ENCODE results near the gene NHEJ1. TPM values are rescaled to one million over a fixed set of nuclear protein-coding genes. Genes with fewer than 3 reads are reported as not detected.

The NHEJ1 gene
- total RNA-seq, 1 experiment from 2014 or later = 28.4 TPM

DNA sequence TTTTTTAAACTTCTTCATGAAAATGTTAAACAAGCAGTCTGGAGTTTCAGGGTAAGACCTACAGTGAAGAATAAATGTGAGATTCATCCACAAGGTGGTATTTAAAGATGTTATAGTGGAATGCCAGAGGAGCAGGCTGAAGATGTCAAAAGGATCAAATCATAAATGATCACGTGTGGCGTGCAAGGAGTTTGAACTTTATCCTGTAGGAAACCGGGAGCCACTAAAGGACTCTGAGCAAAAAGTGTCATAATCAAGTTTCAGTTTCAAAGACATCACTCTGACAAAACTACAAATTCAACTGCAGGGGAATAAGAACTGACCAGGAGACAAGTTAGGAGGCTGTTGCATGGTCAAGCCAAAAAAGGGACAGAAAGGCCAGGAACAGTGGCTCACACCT, 19.9 kb downstream of the NHEJ1 start:
- no peak for DNase-seq (ENCODE audit: low read depth, low spot score)
- in situ Hi-C loops (cut with HindIII; ENCODE audit: low pct_unique_long_range_greater_than_20kb, low sequenced_read_pairs) = no loop called here

DNA sequence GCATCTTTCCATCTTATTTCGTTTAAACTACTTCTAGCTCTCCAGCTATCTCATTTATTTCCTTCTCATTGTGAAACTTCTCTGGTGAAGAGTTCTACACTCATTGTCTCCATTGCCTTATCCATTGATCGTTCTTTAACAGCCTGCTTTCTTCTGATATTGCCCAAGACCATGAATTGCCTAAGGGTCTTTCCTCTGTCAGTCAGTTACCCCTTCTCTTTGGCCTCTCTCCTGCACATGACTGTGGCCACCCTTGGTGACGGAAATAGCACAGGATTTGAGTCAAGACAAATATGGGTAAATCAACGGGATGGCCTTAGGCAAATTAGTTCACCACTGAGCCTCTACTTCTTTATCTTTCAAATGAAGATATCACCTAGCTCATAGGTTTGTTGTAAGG, 26.6 kb downstream of the NHEJ1 start:
- peak; percentile 79 for DNase-seq (ENCODE audit: low read depth, low spot score)
- in situ Hi-C loops (cut with HindIII; ENCODE audit: low pct_unique_long_range_greater_than_20kb, low sequenced_read_pairs) = no loop called here

DNA sequence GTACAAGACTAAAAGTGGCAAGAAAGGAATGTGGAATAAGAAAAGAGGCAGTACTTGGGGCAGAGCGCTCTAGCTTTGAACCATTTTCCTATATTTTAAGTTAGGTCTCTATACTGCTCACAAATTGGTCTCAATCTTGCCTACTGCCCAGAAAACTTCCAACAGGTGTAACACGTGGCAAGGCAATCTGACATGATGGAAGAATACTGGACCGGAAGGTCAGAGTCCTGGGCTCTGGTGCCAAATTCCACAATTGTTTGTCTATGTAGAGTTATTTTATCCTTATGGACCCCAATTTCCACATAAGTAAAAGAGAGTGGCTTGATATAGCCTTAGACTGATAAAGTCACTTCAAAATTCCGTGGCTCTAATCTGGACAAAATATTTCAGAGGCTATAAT, 28.9 kb downstream of the NHEJ1 start:
- DNase-seq (ENCODE audit: low read depth, low spot score) = no peak
- in situ Hi-C loops (cut with HindIII; ENCODE audit: low pct_unique_long_range_greater_than_20kb, low sequenced_read_pairs) = no loop called here

DNA sequence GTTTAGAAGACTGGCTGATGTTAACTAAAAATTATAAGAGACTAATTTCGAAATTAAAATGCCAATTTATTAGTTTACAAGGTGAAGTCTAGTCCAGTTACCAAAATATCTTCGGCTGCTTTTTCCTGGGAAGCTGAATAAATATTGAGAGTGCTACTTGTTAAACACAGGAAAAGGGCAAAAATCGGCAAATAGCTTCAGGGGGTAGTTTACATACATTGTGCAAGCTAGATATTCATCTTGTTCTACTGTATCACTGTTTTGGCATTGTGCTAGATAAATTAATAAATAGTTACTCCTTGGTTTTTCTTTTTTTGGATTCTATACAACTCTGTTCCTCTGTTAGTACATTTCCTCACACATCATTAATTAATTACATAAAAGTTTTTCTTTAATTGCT, 29.3 kb downstream of the NHEJ1 start:
- DNase-seq (ENCODE audit: low read depth, low spot score) = no peak
- in situ Hi-C loops (cut with HindIII; ENCODE audit: low pct_unique_long_range_greater_than_20kb, low sequenced_read_pairs) = no loop called here

DNA sequence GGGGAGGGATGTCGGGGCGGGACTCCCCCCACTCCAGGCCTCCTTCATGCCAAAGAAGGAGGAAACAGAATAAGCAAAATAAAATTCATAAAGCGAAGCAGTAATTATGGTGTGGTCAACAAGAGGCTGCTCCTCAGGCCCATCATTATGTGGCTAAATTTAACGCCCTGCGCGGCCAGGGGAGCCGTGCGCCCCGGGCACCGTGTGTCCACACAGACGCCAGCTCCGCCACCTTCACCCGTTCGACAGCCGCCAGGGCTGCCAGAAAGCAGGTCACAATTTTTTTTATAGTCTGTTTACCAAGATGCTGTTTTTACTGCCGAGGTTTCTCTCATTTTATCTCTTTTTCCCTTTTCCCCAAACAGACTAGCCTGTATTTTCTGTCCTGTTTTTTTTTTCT, 31.0 kb downstream of the NHEJ1 start:
- DNase-seq (ENCODE audit: low read depth, low spot score) = no peak
- in situ Hi-C loops (cut with HindIII; ENCODE audit: low pct_unique_long_range_greater_than_20kb, low sequenced_read_pairs) = no loop called here

DNA sequence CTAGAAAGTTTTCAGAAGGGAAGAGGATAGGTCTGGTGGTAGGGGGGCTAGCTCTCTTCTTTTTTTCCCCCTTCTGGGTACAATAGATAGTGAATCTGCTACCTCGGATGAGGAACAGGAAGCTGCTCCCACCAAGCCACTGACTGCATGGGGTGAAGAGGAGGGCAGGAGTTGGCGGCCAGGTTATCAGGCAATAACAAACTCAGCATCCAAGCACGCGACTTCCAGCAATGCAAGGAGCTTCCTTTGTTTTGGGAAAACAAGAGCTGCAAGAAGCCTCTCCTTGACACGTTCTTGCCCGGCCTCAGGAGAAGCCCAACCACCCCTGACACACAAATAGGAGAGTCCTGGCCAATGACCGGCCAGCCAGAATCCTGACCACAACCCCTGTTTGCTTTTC, 32.2 kb downstream of the NHEJ1 start:
- in situ Hi-C loops (cut with HindIII; ENCODE audit: low pct_unique_long_range_greater_than_20kb, low sequenced_read_pairs) = no loop called here
- DNase-seq (ENCODE audit: low read depth, low spot score) = no peak

DNA sequence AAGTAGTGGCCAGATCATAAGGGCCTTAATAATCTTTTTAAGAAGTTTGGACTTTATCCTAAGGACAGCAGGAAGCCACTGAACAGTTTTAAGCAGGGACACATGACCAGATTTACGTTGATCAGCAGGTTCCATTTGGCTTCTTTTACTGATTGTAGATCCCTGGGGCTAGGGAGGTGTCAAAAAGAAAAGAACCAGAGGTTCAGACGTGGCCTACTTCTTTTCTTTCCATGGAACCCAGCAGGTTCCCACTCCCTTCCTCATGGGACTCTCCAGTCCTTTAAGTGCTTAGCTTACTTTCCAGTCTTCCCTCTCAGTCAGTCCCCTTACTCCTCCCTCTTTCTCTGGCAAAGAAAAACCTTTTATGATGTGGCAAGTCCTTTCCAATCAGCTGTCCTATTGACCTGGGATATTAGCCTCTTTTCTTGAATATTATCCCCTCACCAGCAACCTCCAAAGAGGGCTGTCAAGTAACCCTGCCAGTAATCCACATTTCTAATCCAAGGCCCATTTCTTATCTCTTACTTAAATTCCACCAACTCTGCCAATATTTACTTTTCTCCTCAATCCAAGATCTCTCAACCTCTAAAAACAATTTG, 33.5 kb downstream of the NHEJ1 start:
- in situ Hi-C loops (cut with HindIII; ENCODE audit: low pct_unique_long_range_greater_than_20kb, low sequenced_read_pairs) = no loop called here
- DNase-seq (ENCODE audit: low read depth, low spot score) = no peak

DNA sequence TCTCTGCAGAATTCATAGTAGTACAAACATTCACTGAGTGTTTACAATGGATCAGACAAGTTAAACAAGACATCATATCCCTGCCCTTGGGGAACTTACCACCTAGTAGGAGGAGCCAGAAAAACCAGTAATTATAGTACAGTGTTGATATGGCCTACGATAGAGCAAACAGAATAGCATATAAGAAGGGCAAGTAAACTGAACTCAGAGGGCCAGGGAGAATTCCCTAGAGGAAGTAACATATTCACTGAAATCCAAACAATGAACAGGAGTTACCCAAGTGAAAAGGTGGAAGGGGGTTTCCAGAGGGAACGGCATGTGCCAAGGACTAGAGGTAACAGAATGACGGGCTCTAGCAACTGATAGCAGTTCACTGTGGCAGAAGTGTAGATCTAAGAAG, 34.1 kb downstream of the NHEJ1 start:
- in situ Hi-C loops (cut with HindIII; ENCODE audit: low pct_unique_long_range_greater_than_20kb, low sequenced_read_pairs) = no loop called here
- no peak for DNase-seq (ENCODE audit: low read depth, low spot score)

DNA sequence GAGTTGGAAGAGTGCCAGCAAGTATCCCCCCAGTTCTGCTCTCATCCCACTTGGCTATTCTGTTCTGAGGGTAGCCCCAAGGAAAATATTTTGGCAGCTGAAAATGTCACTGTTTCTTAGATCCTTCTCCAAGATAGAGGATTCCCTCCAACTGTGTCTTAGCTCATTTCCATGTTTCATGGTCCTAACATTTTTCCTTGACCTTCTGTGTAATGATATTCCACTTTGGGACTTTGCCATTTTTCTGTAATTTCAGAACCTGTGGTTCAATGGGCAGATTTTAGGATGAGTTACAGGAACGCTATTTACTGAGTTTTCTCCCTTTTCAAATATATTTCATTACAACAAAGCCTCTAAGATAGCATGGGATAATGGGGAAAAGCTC, 34.7 kb downstream of the NHEJ1 start:
- DNase-seq (ENCODE audit: low read depth, low spot score) = no peak
- in situ Hi-C loops (cut with HindIII; ENCODE audit: low pct_unique_long_range_greater_than_20kb, low sequenced_read_pairs) = no loop called here

DNA sequence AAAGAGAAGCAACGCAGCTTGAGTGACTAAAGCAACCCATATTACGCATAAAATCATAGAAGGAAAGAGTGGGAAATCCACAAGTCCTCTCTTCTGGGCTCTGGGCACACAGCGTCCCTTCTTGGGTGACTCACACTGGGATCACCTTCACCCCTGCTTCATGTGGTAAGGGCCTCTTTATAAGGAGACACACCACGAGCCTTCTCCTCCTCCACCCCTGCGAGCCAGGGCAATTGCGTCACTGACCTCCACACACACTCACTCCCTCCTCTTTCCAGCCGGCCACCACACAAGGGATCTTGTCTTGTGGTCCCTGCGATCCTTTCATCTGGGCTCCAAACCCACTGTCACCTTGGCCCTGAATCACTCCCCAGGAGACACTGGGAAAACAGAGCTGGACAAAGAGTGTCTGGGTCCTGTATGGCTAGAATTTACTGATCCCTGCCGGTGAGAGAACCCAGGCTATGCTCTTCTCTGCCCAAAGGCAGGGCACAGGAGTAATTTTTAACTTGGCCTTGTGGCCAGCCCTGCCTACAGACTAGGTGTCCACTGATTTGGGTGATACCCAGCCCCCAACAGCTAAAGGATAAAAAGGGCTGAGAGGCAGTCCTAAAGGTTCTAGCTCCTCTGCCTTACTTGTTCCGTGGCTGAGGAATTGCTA, 35.3 kb downstream of the NHEJ1 start:
- peak; percentile 16 for DNase-seq (ENCODE audit: low read depth, low spot score)
- in situ Hi-C loops (cut with HindIII; ENCODE audit: low pct_unique_long_range_greater_than_20kb, low sequenced_read_pairs) = no loop called here

DNA sequence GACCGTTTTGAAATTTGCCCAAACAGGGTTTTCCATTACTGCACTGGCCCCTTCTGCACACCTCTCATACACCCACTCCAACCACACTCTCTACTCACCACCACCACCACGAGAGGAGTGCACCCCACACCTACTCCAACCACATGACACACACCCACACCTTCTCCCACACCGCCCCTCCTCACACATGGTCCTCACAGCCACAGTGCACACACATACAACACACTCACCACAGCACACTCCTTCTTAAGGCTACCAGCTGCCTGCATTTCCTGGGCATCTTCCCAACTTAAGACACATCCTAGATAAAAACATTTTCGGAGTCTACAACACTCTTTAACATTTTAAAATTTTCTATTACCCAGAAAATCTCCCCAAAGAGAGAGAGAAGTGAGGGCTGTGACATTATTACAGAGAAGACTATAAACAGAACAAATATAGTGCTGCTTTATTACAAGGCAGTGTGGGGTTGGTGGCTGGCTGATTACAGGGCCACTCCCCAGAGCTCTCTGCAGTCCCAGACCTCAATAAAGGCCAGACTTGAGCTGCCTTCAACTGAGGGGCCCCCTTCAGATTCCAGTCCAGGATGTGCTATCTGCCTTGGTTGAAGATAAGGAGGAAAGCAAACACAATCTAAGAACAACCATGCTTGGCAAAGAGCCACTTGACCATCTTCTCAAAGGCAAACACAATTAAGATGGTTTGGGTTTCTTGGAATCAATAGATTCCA, 36.1 kb downstream of the NHEJ1 start:
- in situ Hi-C loops (cut with HindIII; ENCODE audit: low pct_unique_long_range_greater_than_20kb, low sequenced_read_pairs) = no loop called here
- no peak for DNase-seq (ENCODE audit: low read depth, low spot score)

DNA sequence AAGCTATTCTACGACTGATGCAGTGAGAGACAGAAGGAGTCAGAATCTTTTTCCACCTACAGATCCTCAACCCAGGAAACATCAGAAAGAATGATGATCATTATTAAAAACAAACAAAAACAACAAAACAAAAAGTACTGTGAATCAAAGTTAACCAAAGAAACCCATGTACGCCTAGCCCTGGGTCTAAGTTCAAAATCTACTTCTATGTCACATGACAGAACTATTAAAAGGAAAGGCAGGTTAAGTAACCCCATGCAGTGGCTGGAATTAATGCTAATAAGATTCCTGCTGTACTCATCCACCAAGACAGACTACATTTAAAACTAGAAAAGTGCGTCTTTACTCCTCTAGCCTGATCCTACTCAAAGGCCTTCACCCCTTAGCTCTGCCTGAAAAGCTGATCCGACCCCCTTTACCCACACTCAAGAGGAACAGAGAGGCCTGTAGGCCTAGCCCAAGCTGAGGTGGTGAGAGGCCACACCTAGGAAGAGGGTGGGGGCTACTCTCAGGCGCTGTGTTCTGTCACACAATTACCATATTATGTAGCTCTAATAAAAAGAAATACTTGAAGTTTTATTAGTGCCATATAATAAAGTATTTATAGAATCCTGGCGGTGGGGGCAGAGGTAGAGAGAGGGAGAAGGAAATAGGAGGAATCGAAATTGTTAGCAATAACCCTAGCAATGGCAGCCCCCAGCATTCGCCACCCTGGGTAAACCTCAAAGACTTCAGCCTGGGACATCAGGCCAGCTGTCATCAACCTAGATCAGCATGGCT, 37.1 kb downstream of the NHEJ1 start:
- no peak for DNase-seq (ENCODE audit: low read depth, low spot score)
- in situ Hi-C loops (cut with HindIII; ENCODE audit: low pct_unique_long_range_greater_than_20kb, low sequenced_read_pairs) = no loop called here

DNA sequence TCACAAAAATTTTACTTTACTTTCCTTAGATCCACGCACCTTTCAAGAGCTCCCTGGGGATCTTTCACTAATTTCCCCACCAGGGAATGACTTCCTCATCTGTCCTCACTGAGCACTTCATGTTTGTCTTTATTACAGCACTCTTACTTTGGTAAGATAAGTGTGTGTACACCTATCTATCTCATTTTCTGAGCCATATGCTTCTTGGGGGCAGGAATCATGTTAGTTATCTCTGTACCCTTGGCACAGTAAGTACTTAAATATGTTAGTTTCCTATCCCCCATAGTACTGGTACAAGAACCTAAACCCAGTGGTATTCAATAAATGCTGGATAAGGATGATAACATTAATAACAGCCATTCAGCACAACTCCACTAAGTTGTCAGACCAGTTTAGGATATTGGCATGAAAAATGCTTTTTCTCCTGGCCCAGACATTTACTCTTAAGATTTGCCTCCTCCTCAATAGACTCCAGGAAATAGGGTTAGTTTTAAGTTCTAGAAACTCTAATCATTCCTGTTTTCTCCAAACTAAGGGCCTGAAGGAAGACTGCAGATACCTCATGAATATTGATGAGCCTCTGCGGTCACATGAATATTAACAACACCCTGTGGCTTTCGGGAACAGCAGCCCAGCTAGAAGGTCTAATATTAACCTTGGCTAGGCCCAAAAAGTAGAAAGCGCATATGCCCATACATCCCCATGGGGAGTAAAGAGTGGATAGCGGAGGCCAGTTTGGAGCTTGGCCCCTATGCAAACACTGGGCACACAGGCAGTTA, 38.2 kb downstream of the NHEJ1 start:
- DNase-seq (ENCODE audit: low read depth, low spot score) = peak; percentile 28

DNA sequence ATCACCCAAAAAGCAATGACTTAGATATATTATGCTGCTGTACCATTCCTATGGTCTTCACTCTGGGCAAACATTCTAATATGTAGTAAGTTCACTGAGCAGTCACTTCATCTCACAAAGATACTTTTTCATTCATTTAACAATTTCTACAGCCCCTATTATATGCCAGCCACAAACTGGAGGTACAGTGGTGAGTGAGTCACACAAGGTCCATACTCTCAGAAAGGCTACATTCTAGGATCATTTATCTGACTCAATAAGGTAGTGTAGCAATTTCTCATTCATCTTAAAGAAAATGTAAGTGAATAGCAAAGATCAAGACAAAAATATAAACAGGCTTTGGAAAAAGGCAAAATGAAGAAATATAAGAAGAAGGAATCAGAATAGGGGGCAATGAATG, 40.5 kb downstream of the NHEJ1 start:
- DNase-seq (ENCODE audit: low read depth, low spot score) = no peak
- in situ Hi-C loops (cut with HindIII; ENCODE audit: low pct_unique_long_range_greater_than_20kb, low sequenced_read_pairs) = no loop called here

More for the DNA sequence above, 38.2 kb downstream of the NHEJ1 start:
- in situ Hi-C loops (cut with HindIII; ENCODE audit: low pct_unique_long_range_greater_than_20kb, low sequenced_read_pairs) = no loop called here

DNA sequence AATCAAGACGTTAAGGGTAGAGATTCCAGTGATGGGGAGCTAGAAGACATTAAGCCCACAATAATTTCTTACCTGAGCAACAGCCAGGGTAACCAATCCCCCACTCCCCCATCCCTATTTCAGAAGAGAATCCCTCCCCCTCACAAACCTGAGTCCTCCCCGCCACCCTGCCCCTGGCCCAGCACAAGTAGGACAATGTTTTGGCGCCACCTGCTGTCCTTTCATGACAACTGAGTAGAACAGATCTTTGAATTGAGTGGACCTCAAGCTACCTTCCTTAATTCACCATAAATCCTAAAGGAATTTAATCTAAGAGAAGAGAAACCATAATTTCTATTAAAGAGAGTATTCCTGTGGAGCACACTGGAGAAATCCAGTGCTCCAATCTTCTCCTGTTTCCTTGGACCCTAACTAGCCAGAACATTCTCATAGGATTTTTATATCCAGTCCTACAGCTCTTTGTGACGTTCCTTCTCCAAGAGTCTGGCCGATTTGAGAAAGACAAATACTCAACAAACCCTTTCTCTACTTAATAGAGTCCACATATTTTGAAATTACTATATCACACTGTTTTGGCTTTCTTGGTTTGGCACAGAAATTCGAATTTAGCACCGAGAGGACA, 41.1 kb downstream of the NHEJ1 start:
- in situ Hi-C loops (cut with HindIII; ENCODE audit: low pct_unique_long_range_greater_than_20kb, low sequenced_read_pairs) = no loop called here
- DNase-seq (ENCODE audit: low read depth, low spot score) = peak; percentile 71

DNA sequence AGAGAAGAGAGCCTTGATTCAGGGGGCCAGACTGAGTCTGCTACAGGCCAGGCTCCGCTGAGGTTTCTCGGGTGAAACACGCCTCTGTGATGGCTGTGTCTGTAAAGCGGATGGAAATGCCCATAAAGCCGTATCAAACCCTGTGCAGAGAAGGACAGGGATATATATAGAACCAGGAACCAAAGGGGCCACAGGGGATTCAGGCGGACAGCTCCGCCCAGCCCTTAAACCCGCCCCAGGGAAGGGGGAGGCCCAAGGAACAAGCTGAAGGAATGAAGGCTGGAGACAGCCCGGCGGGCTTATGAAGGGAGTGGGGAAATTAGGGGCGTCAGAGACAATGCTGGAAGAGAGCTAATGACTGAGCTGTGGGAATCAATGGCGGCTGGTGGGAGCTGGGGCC, 42.1 kb downstream of the NHEJ1 start:
- DNase-seq (ENCODE audit: low read depth, low spot score) = no peak
- in situ Hi-C loops (cut with HindIII; ENCODE audit: low pct_unique_long_range_greater_than_20kb, low sequenced_read_pairs) = no loop called here
